HepG2 (cell line): ENCODE results near the gene VASN. TPM values are rescaled to one million over a fixed set of nuclear protein-coding genes. Genes with fewer than 3 reads are reported as not detected.

Source experiments
- ARNTL ChIP-seq: sonication (generic); formaldehyde crosslinking; IDR thresholded peaks from 2 replicates; pipeline ENCODE4 v1.4.0; 2020; ENCODE audit warnings: mild to moderate bottlenecking, missing genetic modification reagents
- FIP1L1 ChIP-seq: fragments of 200-400 bp; formaldehyde crosslinking; IDR thresholded peaks from 2 replicates; pipeline ENCODE4 v1.6.1; 2018; ENCODE audit warnings: low read depth, mild to moderate bottlenecking, low read length, moderate library complexity, borderline replicate concordance; ENCODE audit not compliant: insufficient read depth
- FOXJ3 ChIP-seq: sonication (generic); formaldehyde crosslinking; IDR thresholded peaks from 2 replicates; pipeline ENCODE4 v1.4.0; 2020; ENCODE audit warnings: missing genetic modification reagents, mild to moderate bottlenecking, borderline replicate concordance
- GTF3A ChIP-seq: sonication (generic); formaldehyde crosslinking; conservative IDR thresholded peaks from 2 replicates; pipeline ENCODE4 v1.4.0; 2020; ENCODE audit warnings: mild to moderate bottlenecking, missing genetic modification reagents
- MYNN ChIP-seq: sonication (generic); formaldehyde crosslinking; IDR thresholded peaks from 2 replicates; pipeline ENCODE4 v1.4.0; 2020; ENCODE audit warnings: mild to moderate bottlenecking, low read depth, missing genetic modification reagents
- SRSF4 ChIP-seq: fragments of 200-400 bp; formaldehyde crosslinking; IDR thresholded peaks from one replicate; pipeline ENCODE4 v1.6.1; 2018; ENCODE audit warnings: mild to moderate bottlenecking, low read depth, low read length, moderate library complexity; ENCODE audit not compliant: poor library complexity, severe bottlenecking
- ZKSCAN5 ChIP-seq: sonication (generic); formaldehyde crosslinking; IDR thresholded peaks from 2 replicates; pipeline ENCODE4 v1.5.1; 2020; ENCODE audit warnings: mild to moderate bottlenecking, missing genetic modification reagents
- ZNF142 ChIP-seq: sonication (generic); formaldehyde crosslinking; IDR thresholded peaks from 2 replicates; pipeline ENCODE4 v1.4.0; 2020; ENCODE audit warnings: missing genetic modification reagents
- ZNF30 ChIP-seq: sonication (generic); formaldehyde crosslinking; IDR thresholded peaks from 2 replicates; pipeline ENCODE4 v1.5.0; 2020; ENCODE audit warnings: mild to moderate bottlenecking, missing genetic modification reagents
- ZNF335 ChIP-seq: sonication (generic); formaldehyde crosslinking; IDR thresholded peaks from 2 replicates; pipeline ENCODE4 v1.4.0; 2020; ENCODE audit warnings: missing genetic modification reagents
- ZNF503 ChIP-seq: sonication (generic); formaldehyde crosslinking; IDR thresholded peaks from 2 replicates; pipeline ENCODE4 v1.4.0; 2020; ENCODE audit warnings: missing genetic modification reagents
- ZNF660 ChIP-seq: sonication (generic); formaldehyde crosslinking; IDR thresholded peaks from 2 replicates; pipeline ENCODE4 v1.5.1; 2020; ENCODE audit warnings: mild to moderate bottlenecking, low read depth, missing genetic modification reagents, borderline replicate concordance
- ZNF747 ChIP-seq: sonication (generic); formaldehyde crosslinking; IDR thresholded peaks from 2 replicates; pipeline ENCODE4 v1.8.1; 2023; ENCODE audit warnings: missing genetic modification reagents, mild to moderate bottlenecking, borderline replicate concordance
- ZNF775 ChIP-seq: sonication (generic); formaldehyde crosslinking; IDR thresholded peaks from 2 replicates; pipeline ENCODE4 v1.4.0; 2020; ENCODE audit warnings: missing genetic modification reagents, mild to moderate bottlenecking, moderate library complexity, borderline replicate concordance
- ZNF816 ChIP-seq: sonication (generic); formaldehyde crosslinking; IDR thresholded peaks from 2 replicates; pipeline ENCODE4 v1.8.0; 2022; ENCODE audit warnings: missing genetic modification reagents, mild to moderate bottlenecking, borderline replicate concordance
- polyA plus RNA-seq, 8 experiments: library from polyadenylated mRNA; depleted of rRNA in 3 of 8; stranded (reverse) in 7 of 8; unstranded in 1 of 8; fragments of >200 nt; fragmentation: Illumina TruSeq in 4 of 8; extraction: Trizol in 4 of 8; gene quantifications; 2 replicates each; pipeline versions ENCODE4 v1.2.1 to v1.2.3, GENCODE V29; 2011 to 2016; ENCODE audit warnings: low read depth in 4 of 8, missing spikeins in 1 of 8, mixed read lengths in 1 of 8; ENCODE audit not compliant: insufficient read depth in 1 of 8
- total RNA-seq, 5 experiments: library from RNA; depleted of rRNA; stranded (reverse); fragments of >200 nt; fragmentation: Illumina TruSeq; extraction: Trizol; gene quantifications; 2 replicates each; pipeline ENCODE4 v1.2.3, GENCODE V29; 2016; ENCODE audit warnings: low read depth in 1 of 5
- TF ChIP-seq, protein P1 (sequence below): sonication (generic); formaldehyde crosslinking; IDR thresholded peaks from 2 replicates; pipeline ENCODE4 v1.4.0; 2020; ENCODE audit warnings: mild to moderate bottlenecking, missing genetic modification reagents, borderline replicate concordance

The VASN gene
- total and polyA plus RNA-seq, 2 of the 13 experiments (the other 11 are each of a cell fraction or from before 2014, with no cell fraction given), result 8.4 to 18.2 TPM

DNA sequence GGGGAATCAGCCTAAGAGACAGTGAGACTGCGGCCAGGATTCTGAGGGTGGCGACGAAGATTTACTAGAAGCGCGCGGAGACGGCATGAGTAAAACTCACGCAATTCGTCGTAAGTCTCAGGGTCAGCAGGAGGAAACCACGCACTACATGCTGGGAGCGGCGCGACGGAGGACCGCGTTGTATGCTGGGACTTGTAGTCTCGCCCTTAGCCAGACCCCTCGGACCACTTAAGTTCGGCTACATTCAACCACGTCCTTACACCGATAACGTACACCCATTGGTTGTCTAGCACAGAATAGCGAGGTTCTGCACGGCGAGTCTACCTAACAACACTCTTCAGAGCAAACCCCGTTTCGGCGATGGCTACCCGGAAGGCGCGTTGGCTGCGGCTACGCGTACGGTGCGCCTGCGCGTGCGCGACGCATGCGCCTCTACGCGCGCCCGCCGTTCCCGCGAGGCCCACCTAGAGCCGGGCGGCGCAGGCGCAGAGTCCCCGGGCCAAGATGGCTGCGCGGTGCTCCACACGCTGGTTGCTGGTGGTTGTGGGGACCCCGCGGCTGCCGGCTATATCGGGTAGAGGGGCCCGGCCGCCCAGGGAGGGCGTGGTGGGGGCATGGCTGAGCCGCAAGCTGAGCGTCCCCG lies 53.9 kb downstream of the VASN start, which contains the start of gene DNAJA3 (continued):
- TF ChIP-seq MYNN (0 out of 2 replicates have a peak, but pooled peaks have one; percentile 36), ZNF30 (no peak), FOXJ3 (CRISPR knock-in tag) (no peak), SRSF4 (no peak), ZNF775 (CRISPR knock-in tag) (no peak), ZNF747 (CRISPR knock-in tag) (peak; percentile 23; the same call in 1 of the 2 replicates), ARNTL (CRISPR knock-in tag) (no peak), ZNF335 (CRISPR knock-in tag) (peak; percentile 64; the same call in 1 of the 2 replicates), ZNF503 (CRISPR knock-in tag) (no peak), ZNF142 (CRISPR knock-in tag) (no peak; the same call in 1 of the 2 replicates), GTF3A (CRISPR knock-in tag) (peak; percentile 19; the same call in 1 of the 2 replicates), ZNF660 (no peak), ZKSCAN5 (CRISPR knock-in tag) (no peak), FIP1L1 (peak; percentile 91; the same call in 1 of the 2 replicates), ZNF816 (no peak)
- TF ChIP-seq, protein P1, sequence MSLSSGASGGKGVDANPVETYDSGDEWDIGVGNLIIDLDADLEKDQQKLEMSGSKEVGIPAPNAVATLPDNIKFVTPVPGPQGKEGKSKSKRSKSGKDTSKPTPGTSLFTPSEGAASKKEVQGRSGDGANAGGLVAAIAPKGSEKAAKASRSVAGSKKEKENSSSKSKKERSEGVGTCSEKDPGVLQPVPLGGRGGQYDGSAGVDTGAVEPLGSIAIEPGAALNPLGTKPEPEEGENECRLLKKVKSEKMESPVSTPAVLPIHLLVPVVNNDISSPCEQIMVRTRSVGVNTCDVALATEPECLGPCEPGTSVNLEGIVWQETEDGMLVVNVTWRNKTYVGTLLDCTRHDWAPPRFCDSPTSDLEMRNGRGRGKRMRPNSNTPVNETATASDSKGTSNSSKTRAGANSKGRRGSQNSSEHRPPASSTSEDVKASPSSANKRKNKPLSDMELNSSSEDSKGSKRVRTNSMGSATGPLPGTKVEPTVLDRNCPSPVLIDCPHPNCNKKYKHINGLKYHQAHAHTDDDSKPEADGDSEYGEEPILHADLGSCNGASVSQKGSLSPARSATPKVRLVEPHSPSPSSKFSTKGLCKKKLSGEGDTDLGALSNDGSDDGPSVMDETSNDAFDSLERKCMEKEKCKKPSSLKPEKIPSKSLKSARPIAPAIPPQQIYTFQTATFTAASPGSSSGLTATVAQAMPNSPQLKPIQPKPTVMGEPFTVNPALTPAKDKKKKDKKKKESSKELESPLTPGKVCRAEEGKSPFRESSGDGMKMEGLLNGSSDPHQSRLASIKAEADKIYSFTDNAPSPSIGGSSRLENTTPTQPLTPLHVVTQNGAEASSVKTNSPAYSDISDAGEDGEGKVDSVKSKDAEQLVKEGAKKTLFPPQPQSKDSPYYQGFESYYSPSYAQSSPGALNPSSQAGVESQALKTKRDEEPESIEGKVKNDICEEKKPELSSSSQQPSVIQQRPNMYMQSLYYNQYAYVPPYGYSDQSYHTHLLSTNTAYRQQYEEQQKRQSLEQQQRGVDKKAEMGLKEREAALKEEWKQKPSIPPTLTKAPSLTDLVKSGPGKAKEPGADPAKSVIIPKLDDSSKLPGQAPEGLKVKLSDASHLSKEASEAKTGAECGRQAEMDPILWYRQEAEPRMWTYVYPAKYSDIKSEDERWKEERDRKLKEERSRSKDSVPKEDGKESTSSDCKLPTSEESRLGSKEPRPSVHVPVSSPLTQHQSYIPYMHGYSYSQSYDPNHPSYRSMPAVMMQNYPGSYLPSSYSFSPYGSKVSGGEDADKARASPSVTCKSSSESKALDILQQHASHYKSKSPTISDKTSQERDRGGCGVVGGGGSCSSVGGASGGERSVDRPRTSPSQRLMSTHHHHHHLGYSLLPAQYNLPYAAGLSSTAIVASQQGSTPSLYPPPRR (CRISPR knock-in tag), result no peak
